HG02973 (cell line): ENCODE results near the gene OR52E5.

Source experiments
- ATAC-seq: cut with Tn5 transposase; IDR thresholded peaks from one replicate; pipeline ENCODE4 v1.9.1; 2021; ENCODE audit warnings: moderate library complexity; ENCODE audit not compliant: unreplicated experiment

The OR52E5 gene

GRCh38 chr11:5892908-5893307, at the start of gene OR52E5:
Gene OR52E5, plus strand, starts transcription at chr11:5893208. Its CDS starts 7,569 bp downstream, at chr11:5900777.
- no peak for ATAC-seq

- ATAC-seq = no peak
These were observed 46.3 kb upstream of the OR52E5 start for GRCh38 chr11:5846701-5847100.

- ATAC-seq = no peak
These were observed 45.3 kb upstream of the OR52E5 start for GRCh38 chr11:5847711-5848110.

GRCh38 chr11:5851002-5851401, 42.0 kb upstream of the OR52E5 start:
- ATAC-seq = no peak

- ATAC-seq = no peak
These were observed 35.4 kb upstream of the OR52E5 start, which contains the start of gene OR52E8 for GRCh38 chr11:5857590-5857989. Gene OR52E8, minus strand, starts transcription at chr11:5857690. Its CDS starts 0 bp downstream, at chr11:5857690.

- no peak for ATAC-seq
These were observed 27.2 kb upstream of the OR52E5 start for GRCh38 chr11:5865826-5866225.

GRCh38 chr11:5878564-5878963, 14.4 kb upstream of the OR52E5 start:
- ATAC-seq = no peak

GRCh38 chr11:5880329-5880728, 12.7 kb upstream of the OR52E5 start, which contains the start of gene OR52E4:
Gene OR52E4, plus strand, starts transcription at chr11:5880629. Its CDS starts 3,664 bp downstream, at chr11:5884293.
- no peak for ATAC-seq

GRCh38 chr11:5881756-5882155, 11.3 kb upstream of the OR52E5 start:
- ATAC-seq = no peak

GRCh38 chr11:5887172-5887571, 5.8 kb upstream of the OR52E5 start:
- no peak for ATAC-seq

- ATAC-seq = no peak
These were observed 5.3 kb upstream of the OR52E5 start for GRCh38 chr11:5887661-5888060.

- no peak for ATAC-seq
These were observed 1.7 kb upstream of the OR52E5 start for GRCh38 chr11:5891216-5891800.

GRCh38 chr11:5899534-5899933, 6.5 kb downstream of the OR52E5 start:
- no peak for ATAC-seq

GRCh38 chr11:5910540-5910939, 17.5 kb downstream of the OR52E5 start:
- no peak for ATAC-seq

GRCh38 chr11:5922749-5923426, 29.9 kb downstream of the OR52E5 start:
- ATAC-seq = peak; percentile 92

GRCh38 chr11:5923427-5923776, 30.4 kb downstream of the OR52E5 start:
- ATAC-seq = peak; percentile 31

- no peak for ATAC-seq
These were observed 30.8 kb downstream of the OR52E5 start for GRCh38 chr11:5923794-5924193.

- ATAC-seq = no peak
These were observed 35.3 kb downstream of the OR52E5 start for GRCh38 chr11:5928271-5928670.

- ATAC-seq = no peak
These were observed 35.8 kb downstream of the OR52E5 start for GRCh38 chr11:5928811-5929210.

GRCh38 chr11:5929571-5930368, 36.8 kb downstream of the OR52E5 start:
- ATAC-seq = no peak

GRCh38 chr11:5930614-5931013, 37.6 kb downstream of the OR52E5 start:
- ATAC-seq = no peak

- ATAC-seq = no peak
These were observed 38.1 kb downstream of the OR52E5 start for GRCh38 chr11:5931061-5931460.
